HG02840 (cell line): ENCODE measurements around the gene RNASE7.

ENCODE experiments used
- ATAC-seq: cut with Tn5 transposase; IDR thresholded peaks from one replicate; pipeline ENCODE4 v1.9.1; 2021; ENCODE audit warnings: mild to moderate bottlenecking, moderate library complexity, moderate number of reproducible peaks; ENCODE audit not compliant: unreplicated experiment, low FRiP score

RNASE7 gene

GRCh38 chr14:21066882-21067502, 24.8 kb downstream of the RNASE7 start:
- no peak for ATAC-seq

GRCh38 chr14:21068521-21069387, 26.6 kb downstream of the RNASE7 start:
- ATAC-seq, result no peak

- ATAC-seq, result no peak
Observed at GRCh38 chr14:21069388-21070082, 27.4 kb downstream of the RNASE7 start.

GRCh38 chr14:21070083-21070609, 28.0 kb downstream of the RNASE7 start, which contains the start of gene ARHGEF40:
TSS of gene ARHGEF40 (plus strand) at chr14:21070304. CDS start at chr14:21070397, 93 bp downstream.
- no peak for ATAC-seq

- no peak for ATAC-seq
Observed at GRCh38 chr14:21070610-21071224, 28.6 kb downstream of the RNASE7 start.

- peak; percentile 56 for ATAC-seq
Observed at GRCh38 chr14:21071225-21072030, 29.3 kb downstream of the RNASE7 start.

- ATAC-seq, result no peak
Observed at GRCh38 chr14:21072031-21072473, 29.9 kb downstream of the RNASE7 start.

GRCh38 chr14:21072781-21073339, 30.7 kb downstream of the RNASE7 start:
- ATAC-seq, result no peak

- ATAC-seq, result no peak
Observed at GRCh38 chr14:21073921-21074320, 31.8 kb downstream of the RNASE7 start.

- no peak for ATAC-seq
Observed at GRCh38 chr14:21074398-21075272, 32.5 kb downstream of the RNASE7 start.

GRCh38 chr14:21075719-21076437, 33.7 kb downstream of the RNASE7 start:
- ATAC-seq, result no peak

GRCh38 chr14:21077672-21078071, 35.5 kb downstream of the RNASE7 start:
- no peak for ATAC-seq

- ATAC-seq, result no peak
Observed at GRCh38 chr14:21078287-21078686, 36.1 kb downstream of the RNASE7 start.

GRCh38 chr14:21078726-21079125, 36.6 kb downstream of the RNASE7 start:
- no peak for ATAC-seq

GRCh38 chr14:21081521-21082142, 39.5 kb downstream of the RNASE7 start:
- no peak for ATAC-seq

- no peak for ATAC-seq
Observed at GRCh38 chr14:21083565-21084325, 41.6 kb downstream of the RNASE7 start.

GRCh38 chr14:21084396-21084795, 42.2 kb downstream of the RNASE7 start:
- ATAC-seq, result no peak
